Measurements from ENCODE around the gene GRB7.

GRB7 gene

DNA sequence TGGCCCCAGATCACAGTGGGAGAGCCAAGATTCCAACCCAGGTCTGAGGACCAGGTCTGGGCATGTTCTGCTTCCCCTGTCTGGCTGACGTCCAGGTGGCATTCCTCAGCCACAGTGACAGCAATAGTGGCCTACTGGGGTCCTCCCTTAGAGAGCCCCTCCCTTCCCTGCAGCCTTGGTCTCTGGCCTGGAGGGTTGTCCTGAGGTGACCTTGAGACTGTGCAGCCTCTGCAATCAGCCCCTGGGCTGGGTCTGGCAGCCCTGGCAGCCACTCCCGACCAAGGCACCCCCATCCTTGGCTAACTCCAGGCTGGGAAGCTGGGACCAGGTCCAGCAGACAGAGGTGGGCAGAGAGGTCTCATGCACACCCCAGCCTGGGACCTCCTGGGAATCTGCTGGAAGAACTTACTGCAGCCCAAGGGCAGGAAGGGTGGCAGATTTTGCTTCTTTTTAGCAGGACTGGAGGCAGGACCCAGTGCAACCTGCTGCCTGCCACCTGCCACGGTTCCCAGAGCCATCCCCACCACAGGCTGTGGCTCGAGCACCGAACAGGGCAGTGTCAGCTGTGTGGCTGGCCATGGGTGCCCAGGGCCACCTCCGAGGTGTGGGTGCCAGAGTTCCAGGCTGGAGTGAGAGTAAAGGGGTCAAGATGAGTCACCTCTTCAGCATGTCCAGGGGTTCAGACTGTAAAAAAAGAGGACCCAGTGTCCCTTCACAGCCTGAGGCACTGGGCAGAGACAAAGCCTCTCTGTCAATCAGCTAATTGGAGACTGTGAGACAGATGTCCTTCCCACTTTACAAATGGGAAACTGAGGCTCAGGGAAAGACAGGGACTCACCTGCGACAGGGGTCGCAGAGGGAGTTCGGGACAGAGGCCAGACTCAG lies 12.6 kb downstream of the GRB7 start:
- in situ Hi-C loops (cut with HindIII; ENCODE audit: low sequenced_read_pairs) = no loop called here
- TF ChIP-seq, protein P1, sequence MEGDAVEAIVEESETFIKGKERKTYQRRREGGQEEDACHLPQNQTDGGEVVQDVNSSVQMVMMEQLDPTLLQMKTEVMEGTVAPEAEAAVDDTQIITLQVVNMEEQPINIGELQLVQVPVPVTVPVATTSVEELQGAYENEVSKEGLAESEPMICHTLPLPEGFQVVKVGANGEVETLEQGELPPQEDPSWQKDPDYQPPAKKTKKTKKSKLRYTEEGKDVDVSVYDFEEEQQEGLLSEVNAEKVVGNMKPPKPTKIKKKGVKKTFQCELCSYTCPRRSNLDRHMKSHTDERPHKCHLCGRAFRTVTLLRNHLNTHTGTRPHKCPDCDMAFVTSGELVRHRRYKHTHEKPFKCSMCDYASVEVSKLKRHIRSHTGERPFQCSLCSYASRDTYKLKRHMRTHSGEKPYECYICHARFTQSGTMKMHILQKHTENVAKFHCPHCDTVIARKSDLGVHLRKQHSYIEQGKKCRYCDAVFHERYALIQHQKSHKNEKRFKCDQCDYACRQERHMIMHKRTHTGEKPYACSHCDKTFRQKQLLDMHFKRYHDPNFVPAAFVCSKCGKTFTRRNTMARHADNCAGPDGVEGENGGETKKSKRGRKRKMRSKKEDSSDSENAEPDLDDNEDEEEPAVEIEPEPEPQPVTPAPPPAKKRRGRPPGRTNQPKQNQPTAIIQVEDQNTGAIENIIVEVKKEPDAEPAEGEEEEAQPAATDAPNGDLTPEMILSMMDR (IDR thresholded peaks at IDR 0.05; ENCODE audit: low read depth, low read length, missing control alignments) = no peak
- no peak for DNase-seq (ENCODE audit: low read depth)
- H3K4me3 ChIP-seq (ENCODE audit: low read depth, low read length) = no peak overlapping the region

DNA sequence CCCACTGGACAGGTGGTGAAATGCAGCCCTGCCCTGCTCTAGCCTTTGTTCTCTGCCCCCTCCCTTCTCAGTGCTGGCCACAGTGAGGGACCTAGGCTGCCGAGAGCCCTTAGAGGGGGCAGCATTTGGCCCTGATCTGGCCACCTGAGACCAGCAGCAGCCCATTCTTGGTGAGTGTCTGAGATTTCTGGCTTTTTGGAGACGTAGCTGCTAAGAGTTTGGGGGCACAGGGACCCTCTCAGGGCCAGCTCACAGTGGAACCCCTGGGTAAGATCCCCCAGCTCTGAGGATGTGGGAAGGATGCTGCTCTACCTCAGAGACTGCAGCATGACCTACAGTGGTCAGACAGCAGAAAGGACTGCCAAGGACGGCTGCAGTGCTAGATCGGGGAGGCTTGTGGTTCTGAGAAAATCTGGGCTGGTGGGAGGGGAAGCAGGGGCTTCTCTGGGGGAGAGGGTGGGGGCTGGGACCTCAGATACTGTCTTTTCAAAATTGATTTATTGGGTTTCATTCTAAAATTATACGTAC lies 13.3 kb downstream of the GRB7 start:
- in situ Hi-C loops (cut with HindIII; ENCODE audit: low sequenced_read_pairs) = no loop called here
- TF ChIP-seq, protein P1 (IDR thresholded peaks at IDR 0.05; ENCODE audit: low read depth, low read length, missing control alignments) = no peak
- no peak overlapping the region for H3K4me3 ChIP-seq (ENCODE audit: low read depth, low read length)
- no peak for DNase-seq (ENCODE audit: low read depth)

DNA sequence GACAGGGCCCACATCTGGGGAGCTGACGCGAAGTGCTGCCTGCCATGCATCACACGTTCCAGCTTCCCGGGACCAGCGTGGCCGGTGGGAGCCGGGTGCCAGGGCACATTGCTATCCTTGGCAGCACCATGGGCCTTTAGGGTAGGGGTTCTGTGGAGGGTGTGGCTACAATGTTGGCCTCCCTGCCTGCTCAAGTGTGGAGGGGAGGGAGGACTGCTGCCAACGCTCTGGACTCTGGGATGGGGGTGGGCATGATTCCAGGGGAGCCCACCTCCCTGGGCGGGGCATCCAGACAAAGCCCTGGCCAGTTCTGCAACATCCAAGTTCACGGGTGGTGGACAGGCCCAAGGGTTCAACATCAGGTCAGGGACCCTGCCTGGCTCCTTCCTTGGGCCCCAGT lies 13.9 kb downstream of the GRB7 start:
- no peak for DNase-seq (ENCODE audit: low read depth)
- H3K4me3 ChIP-seq (ENCODE audit: low read depth, low read length) = no peak overlapping the region
- TF ChIP-seq, protein P1 (IDR thresholded peaks at IDR 0.05; ENCODE audit: low read depth, low read length, missing control alignments) = no peak
- in situ Hi-C loops (cut with HindIII; ENCODE audit: low sequenced_read_pairs) = no loop called here

DNA sequence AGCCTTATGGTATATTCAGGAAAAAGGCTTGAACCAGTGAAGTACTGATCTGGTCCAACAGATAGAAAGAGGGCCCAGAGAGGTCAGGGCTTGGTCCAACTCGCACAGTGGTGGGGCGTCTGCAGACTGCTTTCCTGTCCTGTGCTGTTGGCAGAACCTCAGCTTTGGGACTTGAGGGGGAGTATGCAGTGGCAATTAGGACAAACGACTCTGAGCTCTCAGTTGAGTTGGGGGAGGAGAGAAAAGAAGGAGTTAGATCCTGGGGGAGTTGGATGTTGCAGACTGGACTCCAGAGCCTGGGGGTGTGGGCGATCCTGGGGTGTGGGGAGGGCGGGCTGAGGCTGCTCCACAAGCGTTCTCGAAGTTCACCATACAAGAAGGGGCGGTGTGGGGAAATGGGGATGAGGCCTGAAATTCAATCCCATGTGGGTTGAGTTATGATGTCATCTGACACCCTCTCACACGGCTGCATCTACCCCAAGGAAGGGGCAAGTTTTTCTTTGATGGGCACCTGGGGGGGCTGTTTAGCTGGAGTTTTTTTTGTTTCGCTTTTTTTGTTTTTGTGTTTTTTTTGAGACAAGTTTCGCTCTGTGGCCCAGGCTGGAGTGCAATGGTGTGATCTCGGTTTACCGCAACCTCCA lies 14.6 kb downstream of the GRB7 start:
- no peak overlapping the region for H3K4me3 ChIP-seq (ENCODE audit: low read depth, low read length)
- no peak for DNase-seq (ENCODE audit: low read depth)
- in situ Hi-C loops (cut with HindIII; ENCODE audit: low sequenced_read_pairs) = no loop called here
- TF ChIP-seq, protein P1 (IDR thresholded peaks at IDR 0.05; ENCODE audit: low read depth, low read length, missing control alignments) = no peak

DNA sequence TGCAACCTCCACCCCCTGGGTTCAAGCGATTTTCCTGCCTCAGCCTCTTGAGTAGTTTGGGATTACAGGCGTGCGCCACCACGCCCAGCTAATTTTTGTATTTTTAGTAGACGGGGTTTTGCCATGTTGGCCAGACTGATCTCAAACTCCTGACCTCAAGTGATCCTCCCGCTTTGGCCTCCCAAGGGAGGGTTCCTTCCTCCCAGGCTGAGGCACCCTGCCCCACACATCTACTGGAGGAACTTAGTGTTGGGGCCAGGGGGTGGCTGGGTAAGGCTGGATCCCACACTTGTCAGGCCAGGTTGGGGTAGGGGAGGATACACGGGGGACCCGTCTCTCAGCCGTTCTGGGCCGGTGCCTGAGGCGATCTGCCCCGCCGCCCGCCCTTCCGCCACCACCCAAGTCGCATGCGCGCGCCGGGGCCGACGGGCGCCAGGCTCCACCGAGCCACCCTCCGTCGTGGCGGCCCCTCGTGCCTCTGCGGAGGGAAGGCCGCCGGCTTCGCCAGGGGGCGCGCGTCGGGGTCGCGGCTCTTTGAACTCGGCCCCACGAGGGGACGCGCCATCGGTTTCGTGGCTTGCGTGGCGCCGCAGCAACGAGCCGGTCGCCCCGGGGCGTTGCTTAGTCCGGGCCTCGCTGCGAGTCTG lies 15.9 kb downstream of the GRB7 start:
- in situ Hi-C loops (cut with HindIII; ENCODE audit: low sequenced_read_pairs) = no loop called here
- DNase-seq (ENCODE audit: low read depth) = no peak
- TF ChIP-seq, protein P1 (IDR thresholded peaks at IDR 0.05; ENCODE audit: low read depth, low read length, missing control alignments) = no peak

DNA sequence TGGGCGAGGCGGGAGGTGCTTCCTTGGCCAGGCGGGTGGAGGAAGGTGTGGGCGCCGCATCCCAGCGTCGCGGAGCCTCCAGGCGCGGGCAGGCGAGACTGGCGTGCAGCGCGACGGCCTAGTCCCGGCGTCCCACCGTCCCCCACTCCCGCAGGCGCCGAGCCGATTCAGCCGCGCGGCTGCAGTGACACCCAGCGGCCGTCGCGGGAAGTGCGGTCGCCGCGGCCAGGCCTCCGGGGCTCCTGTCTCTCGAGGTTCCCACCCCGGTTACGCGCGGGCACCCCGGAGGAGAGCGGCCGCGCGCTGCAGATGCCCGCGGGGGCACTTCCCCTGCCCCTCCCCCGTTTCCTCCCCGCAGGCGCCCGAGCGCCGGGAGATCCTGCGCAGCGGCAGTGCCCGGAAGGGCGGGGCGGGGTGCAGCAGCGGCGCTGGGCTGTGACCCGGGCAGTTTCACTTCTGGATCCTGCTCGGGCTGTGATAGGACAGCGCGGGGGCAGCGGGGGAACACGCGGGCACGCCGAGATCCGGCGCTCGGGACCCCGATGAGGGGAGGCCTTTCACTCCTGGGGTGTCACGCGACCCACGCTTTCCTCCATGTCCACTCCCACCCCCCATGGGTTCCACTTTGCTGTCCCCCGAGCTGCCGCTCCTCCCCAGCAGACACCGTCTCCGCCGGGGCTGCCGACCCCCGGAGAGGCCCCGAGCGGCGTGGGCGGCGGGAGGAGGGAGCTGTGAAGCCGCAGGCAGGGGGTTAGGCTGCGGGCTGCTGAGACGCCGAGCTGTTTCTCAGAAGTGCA lies 16.6 kb downstream of the GRB7 start:
- TF ChIP-seq, protein P1 (IDR thresholded peaks at IDR 0.05; ENCODE audit: low read depth, low read length, missing control alignments) = peak; percentile 77
- peak overlapping the region; percentile 53 for H3K4me3 ChIP-seq (ENCODE audit: low read depth, low read length)
- no peak for DNase-seq (ENCODE audit: low read depth)
- in situ Hi-C loops (cut with HindIII; ENCODE audit: low sequenced_read_pairs) = no loop called here

More for the DNA sequence above, 15.9 kb downstream of the GRB7 start:
- H3K4me3 ChIP-seq (ENCODE audit: low read depth, low read length) = peak overlapping the region; percentile 53

Data from astrocyte of the cerebellum (primary cell).